Cardiac ventricle fibroblast (primary cell): ENCODE results near the gene SALL3. TPM values are rescaled to one million over a fixed set of nuclear protein-coding genes. Genes with fewer than 3 reads are reported as not detected.

Experiments
- total RNA-seq: library from RNA; depleted of rRNA; stranded (reverse); fragments of >200 nt; gene quantifications from 2 replicates; pipeline ENCODE4 v1.2.3, GENCODE V29; 2015

Gene SALL3
- 0.44 and 0.62 TPM in 2 replicates for total RNA-seq

DNA sequence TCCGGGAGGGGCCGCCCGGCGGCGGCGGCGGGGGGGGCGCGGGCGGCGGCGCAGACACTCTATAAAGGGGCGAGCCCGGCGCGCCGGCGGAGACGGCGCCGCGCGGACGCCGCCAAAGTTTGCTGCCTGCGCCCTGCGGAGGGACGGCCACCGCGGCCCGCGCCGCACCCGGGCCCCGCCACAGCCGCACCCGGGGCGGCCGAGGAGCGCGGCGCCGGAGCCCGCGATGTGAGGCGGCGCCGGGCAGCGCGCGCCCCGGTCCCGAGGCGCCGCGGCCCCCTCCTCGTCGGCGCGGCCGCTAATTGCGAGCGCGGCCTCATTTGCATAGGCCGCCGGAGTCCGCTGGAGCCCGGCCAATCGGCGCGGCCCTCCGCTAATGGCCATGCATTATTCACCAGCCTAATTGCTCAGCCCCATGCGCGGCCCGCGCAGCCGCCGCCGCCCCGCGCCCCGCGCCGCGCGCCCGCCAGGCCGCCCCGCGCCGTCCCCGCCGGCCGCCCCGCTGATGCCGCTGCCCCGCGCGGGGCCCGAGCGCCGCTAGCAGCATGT, at the start of gene SALL3:
SALL3 (plus strand) TSS at position 89 of the 549 bp plus-strand sequence; CDS start at position 546, 457 bp downstream.

Other genes with a start within 250 kb of the SALL3 start
- 12.0 and 13.4 TPM in 2 replicates for gene ATP9B, start 89.6 kb downstream of the SALL3 start, total RNA-seq